Ureter (tissue), 1 donor: ENCODE results near the gene VSTM2B. TPM values are rescaled to one million over a fixed set of nuclear protein-coding genes. Genes with fewer than 3 reads are reported as not detected.

Experiments used
- DNase-seq: peaks from one replicate; pipeline ENCODE4 v3.0.0-alpha.2; 2020; ENCODE audit warnings: low spot score
- total RNA-seq: library from RNA; stranded (reverse); gene quantifications from one replicate; pipeline ENCODE4 v1.2.4, GENCODE V29; 2023
- donor health status: DM: yes; HTN: yes; CAD: no.

VSTM2B gene
- total RNA-seq, 1 donor from 2014 or later, result not detected

GRCh38 chr19:29515706-29516357 lies 10.0 kb upstream of the VSTM2B start:
- DNase-seq, result no peak

GRCh38 chr19:29516358-29516725 lies 9.5 kb upstream of the VSTM2B start:
- no peak for DNase-seq

GRCh38 chr19:29516821-29517395 lies 8.9 kb upstream of the VSTM2B start:
- DNase-seq, result no peak

GRCh38 chr19:29517412-29517811 lies 8.4 kb upstream of the VSTM2B start:
- DNase-seq, result no peak

GRCh38 chr19:29517946-29518345 lies 7.8 kb upstream of the VSTM2B start:
- DNase-seq, result no peak

GRCh38 chr19:29519146-29519545 lies 6.6 kb upstream of the VSTM2B start:
- no peak for DNase-seq

- no peak for DNase-seq
Measured at GRCh38 chr19:29519931-29520330, 5.9 kb upstream of the VSTM2B start.

GRCh38 chr19:29520390-29520789 lies 5.4 kb upstream of the VSTM2B start:
- no peak for DNase-seq

GRCh38 chr19:29521291-29522075 lies 4.3 kb upstream of the VSTM2B start:
- DNase-seq, result no peak

- DNase-seq, result no peak
Measured at GRCh38 chr19:29523568-29523967, 2.2 kb upstream of the VSTM2B start.

- DNase-seq, result no peak
Measured at GRCh38 chr19:29524201-29524911, 1.4 kb upstream of the VSTM2B start.

- DNase-seq, result no peak
Measured at GRCh38 chr19:29524912-29525831, 622 bp upstream of the VSTM2B start.

GRCh38 chr19:29526730-29527499 lies 1.1 kb downstream of the VSTM2B start:
- no peak for DNase-seq

- no peak for DNase-seq
Measured at GRCh38 chr19:29527500-29528328, 1.9 kb downstream of the VSTM2B start.

- peak; percentile 68 for DNase-seq
Measured at GRCh38 chr19:29528350-29528945, 2.7 kb downstream of the VSTM2B start.

GRCh38 chr19:29528946-29529645 lies 3.3 kb downstream of the VSTM2B start:
- DNase-seq, result no peak

GRCh38 chr19:29529646-29530539 lies 4.1 kb downstream of the VSTM2B start:
- no peak for DNase-seq
